Spleen (tissue), 7 donors: ENCODE results near the gene TMEM86B.

ENCODE experiments used
- POLR2A ChIP-seq, 3 donors: fragments of 450-650 bp; IDR thresholded peaks; one replicate each; pipeline ENCODE4 v1.5.1; 2017; ENCODE audit warnings: antibody characterized with exemption in 3 of 3, mild to moderate bottlenecking in 1 of 3
- POLR2AphosphoS5 ChIP-seq, 3 donors: sonication (generic); formaldehyde crosslinking; IDR thresholded peaks; one replicate each; pipeline ENCODE4 v1.5.1; 2017; ENCODE audit warnings: antibody characterized with exemption in 3 of 3
- TF ChIP-seq, protein P1 (sequence below), 11 experiments: fragments of 200-600 bp in 7 of 11; fragments of 450-650 bp in 4 of 11; sonication (generic) in 4 of 11; IDR thresholded peaks in 8 of 11; conservative IDR thresholded peaks in 3 of 11; 1 replicate in 7 of 11; 2 replicates in 4 of 11; pipeline versions ENCODE4 v1.4.0 to v1.8.0; 2016 to 2021; ENCODE audit warnings: antibody characterized with exemption in 11 of 11, inconsistent platforms in 4 of 11, mild to moderate bottlenecking in 1 of 11
- donor health status: DM: no; HTN: no; CAD: no; lungs with moderate emphysema.
- donor health status: DM: no; HTN: no; CAD: no.
- donor health status: DM: no; HTN: no; CAD: no.

DNA sequence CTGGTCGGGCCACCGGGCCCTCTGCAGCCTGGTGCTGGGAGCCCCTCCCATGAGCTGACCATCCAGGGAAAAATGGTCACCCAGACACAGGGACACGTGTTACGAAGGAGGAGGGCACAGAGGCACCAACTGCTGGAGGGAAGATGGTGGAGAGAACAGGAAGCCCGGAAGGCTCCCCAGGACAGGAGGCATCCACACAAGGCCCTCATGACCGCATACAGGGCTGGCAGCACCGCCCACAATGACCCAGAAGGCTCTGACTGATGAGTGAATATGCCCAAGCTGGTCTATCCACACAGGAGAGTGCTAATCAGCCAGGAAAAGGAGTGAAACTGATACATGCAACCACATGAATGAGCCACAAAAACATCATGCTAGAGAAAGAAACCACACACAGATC lies 14.0 kb upstream of the TMEM86B start:
- TF ChIP-seq, protein P1, sequence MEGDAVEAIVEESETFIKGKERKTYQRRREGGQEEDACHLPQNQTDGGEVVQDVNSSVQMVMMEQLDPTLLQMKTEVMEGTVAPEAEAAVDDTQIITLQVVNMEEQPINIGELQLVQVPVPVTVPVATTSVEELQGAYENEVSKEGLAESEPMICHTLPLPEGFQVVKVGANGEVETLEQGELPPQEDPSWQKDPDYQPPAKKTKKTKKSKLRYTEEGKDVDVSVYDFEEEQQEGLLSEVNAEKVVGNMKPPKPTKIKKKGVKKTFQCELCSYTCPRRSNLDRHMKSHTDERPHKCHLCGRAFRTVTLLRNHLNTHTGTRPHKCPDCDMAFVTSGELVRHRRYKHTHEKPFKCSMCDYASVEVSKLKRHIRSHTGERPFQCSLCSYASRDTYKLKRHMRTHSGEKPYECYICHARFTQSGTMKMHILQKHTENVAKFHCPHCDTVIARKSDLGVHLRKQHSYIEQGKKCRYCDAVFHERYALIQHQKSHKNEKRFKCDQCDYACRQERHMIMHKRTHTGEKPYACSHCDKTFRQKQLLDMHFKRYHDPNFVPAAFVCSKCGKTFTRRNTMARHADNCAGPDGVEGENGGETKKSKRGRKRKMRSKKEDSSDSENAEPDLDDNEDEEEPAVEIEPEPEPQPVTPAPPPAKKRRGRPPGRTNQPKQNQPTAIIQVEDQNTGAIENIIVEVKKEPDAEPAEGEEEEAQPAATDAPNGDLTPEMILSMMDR (IDR thresholded peaks at IDR 0.05 in 8 of 11, conservative IDR thresholded peaks at IDR 0.05 in 3 of 11): no peak
- no peak for TF ChIP-seq POLR2AphosphoS5 (IDR thresholded peaks at IDR 0.05)
- no peak for TF ChIP-seq POLR2A (IDR thresholded peaks at IDR 0.05)
